Activated T-cell treated with anti-CD3 and anti-CD28 coated beads for 24 hours (primary cell): Measurements from ENCODE around the gene CFAP126.
"Not testable (repeated sequence)": the region's sequence is repeated elsewhere in the genome, so short reads cannot be mapped to it uniquely, and the experiment has no call there.

Source experiments
- DNase-seq: peaks from one replicate; pipeline ENCODE4 v3.0.0-alpha.2; 2020; ENCODE audit warnings: low read depth

CFAP126 gene

DNA sequence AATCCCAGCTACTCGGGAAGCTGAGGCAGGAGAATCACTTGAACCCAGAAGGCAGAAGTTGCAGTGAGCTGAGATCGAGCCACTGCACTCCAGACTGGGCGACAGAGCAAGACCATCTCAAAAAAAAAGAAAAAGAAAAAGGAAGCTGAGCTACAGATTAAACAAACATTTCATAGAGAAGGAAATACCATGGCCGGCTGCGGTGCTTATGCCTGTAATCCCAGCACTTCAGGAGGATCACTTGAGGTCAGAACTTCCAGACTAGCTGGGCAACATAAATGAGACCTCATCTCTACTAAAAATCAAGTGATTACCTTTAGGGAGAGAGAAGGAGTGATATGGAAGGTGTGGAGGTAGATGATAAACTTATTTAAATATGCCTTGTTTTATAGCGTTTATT lies 14.0 kb upstream of the CFAP126 start:
- no peak for DNase-seq

DNA sequence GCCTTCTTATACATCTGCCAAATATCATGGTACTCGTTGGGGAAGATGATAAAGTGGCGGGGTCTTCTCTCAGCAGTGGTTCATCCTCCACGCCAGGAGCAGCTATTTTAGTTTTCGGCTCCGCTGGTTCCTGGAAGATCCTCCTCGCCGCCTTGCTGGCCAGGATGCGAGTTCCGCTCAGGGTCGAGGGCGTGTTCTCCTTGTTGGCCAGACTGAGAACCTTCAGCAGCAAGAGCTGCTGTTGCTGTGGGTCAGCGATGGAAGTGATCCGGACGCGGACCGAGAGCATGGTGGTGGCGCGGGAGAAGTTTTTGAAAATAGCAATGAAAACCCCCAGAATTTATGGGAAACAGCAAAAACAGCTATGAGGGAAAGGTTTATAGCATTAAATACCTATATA lies 11.4 kb upstream of the CFAP126 start:
- DNase-seq = no peak

DNA sequence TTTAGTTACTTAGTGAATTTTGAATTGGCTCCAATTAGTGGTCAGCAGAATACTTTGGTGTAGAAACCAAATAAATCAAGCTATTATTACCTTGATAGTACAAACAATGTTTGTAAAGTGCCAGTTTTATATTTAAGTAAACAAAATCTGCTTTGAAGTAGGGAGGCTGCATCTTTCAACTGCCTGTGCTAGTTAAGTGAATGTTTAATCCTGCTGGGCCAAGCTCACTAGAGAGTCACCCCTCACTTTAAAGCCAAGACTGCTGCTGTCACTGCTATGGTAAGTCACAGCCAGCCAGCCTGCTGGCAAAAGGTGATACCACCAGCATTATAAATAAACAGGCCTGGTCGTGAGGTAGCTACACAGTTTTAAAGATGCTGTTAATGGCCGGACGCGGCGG lies 10.3 kb upstream of the CFAP126 start:
- DNase-seq = no peak

DNA sequence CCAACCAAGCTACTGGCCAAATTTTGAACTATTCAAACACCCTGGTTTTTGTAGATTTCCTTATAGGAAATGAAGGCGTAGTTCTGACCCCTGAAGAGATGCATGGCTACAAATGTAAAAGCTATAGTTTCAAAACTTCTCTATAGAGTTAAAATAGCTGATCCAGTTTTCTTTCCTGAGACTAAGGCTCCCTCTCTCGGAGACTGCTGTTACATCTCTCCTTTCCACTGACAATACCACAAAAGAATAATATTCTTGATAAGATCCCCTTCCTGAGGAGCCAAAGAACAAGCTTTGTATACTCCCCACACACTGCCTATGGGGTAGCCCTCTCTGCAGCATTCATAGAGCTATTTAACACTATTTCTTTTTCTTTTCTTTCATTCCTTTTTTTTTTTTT lies 6.7 kb upstream of the CFAP126 start:
- no peak for DNase-seq

DNA sequence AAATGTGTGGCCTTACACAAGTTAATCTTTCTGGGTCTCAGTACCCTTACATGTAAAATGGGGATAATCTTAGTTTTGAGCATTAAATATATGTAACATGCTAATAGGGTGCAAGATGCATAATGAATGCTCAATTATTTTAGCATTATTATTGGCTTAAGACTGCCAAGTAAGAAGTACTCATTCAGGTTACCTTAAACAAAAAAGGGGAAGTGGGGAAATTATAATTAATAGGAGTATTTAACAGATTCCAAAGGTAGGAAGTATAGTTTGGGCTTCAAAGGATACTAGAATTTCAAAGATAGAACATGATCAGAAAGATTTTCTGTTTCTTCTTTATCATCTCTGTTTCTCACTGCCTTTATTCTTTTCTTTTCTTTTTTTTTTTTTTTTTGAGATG lies 5.8 kb upstream of the CFAP126 start:
- no peak for DNase-seq

DNA sequence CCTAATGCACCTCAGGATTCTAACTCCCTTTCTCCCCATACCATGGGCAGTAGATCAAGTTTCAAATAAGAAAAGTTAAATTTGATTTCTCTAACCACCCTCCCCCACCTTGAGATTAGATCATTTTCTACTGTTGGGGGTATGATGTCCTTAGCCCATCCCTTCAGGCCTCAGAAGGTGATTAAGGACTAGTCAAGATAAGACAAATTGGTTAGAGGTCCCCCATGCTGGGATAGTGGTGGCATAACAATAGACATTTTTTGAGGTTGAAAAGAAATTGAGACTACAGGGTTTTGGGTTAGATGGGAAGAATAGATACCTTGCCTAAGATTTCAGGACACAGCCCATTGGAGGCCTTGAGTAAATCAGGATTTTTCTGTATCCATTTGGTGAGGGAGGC lies 2.5 kb downstream of the CFAP126 start:
- no peak for DNase-seq

DNA sequence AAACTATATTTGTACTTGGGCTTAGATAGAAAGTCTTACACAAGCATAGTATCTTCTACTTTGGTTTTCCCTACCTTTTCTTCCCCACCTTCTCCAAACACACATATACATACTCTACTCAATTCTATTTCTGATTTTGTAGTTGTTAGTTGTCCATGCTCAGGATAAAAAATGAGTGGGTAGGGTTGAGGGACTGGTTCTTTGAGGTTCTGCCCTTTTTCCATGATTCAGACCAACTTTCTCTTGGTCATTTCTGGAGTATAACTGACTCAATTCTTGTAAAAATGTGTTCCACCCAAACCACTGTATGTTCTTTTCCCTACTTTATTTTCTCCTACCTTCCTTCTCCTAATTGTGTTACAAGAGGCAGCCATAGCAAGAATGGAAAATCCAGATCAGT lies 3.3 kb downstream of the CFAP126 start:
- no peak for DNase-seq

DNA sequence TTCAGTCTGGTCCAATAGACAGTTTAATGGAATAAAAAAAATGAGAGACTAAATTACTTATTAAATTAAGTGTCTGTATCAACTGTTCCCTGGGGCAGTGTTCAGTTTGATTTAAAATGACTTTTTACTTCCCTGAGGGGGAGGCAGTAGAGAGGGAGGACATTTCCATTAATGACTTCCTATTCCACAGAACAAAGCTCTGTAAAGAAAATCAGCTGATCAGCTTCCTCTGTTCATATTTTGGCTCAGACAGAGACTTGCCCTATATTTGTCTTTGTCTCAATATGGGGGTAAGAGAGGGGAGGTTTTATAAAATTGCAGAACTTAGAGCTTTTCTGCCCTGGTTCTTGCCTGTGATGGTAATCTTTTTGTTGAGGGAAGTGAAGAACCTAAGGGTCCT lies 8.4 kb downstream of the CFAP126 start:
- DNase-seq = no peak

DNA sequence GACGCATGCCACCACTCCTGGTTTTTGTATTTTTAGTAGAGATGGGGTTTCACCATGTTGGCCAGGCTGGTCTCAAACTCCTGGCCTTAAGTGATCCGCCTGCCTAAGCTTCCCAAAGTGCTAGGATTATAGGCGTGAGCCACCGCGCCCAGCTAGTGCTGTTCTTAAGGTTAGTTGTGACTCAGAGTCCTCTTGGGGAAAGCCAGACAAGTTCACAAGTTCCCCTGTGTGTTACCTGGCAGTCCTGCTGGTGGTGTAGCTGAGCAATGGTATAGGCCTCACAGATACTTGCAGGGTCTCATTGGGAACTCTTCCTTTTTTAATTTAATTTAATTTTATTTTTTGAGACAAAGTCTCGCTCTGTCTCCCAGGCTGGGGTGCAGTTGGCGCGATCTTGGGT lies 10.6 kb downstream of the CFAP126 start:
- no peak for DNase-seq

DNA sequence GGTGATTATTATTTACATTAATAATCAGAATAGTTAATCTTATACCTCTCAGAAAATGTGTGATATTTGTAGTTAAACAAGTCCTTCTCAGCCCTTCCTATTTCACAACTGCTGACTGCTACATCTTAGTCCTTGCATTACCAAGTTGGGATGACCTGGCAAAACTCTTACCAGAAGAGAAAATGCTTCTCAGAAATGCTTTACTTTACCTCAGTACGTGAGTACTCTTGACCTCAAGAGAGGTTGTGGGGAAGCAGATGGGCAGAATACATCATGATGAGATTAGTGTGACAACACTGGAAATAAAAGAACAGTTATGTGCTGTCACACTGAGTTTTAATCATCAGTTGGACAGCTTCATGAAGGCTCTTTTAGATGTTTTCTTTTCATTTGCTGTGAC lies 16.2 kb downstream of the CFAP126 start:
- DNase-seq = no peak

DNA sequence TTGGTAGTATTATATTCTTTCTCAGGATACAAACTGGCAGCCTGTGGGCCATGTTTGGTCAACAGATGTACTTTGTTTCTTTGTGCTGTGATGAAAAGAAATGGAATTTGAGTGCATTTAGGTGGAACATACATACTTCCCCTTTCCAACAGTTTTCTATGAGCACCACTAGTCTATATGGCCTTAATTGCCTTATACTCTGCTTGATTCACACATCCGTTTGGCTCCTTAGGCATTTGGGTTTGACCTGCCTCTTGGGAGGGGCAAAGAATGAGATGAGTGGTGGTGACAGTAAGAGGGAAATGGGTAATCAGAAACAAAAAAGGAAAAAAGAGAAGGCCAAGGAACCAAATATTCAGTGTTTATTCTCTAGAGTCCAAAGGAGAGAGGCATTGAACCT lies 17.0 kb downstream of the CFAP126 start:
- no peak for DNase-seq

DNA sequence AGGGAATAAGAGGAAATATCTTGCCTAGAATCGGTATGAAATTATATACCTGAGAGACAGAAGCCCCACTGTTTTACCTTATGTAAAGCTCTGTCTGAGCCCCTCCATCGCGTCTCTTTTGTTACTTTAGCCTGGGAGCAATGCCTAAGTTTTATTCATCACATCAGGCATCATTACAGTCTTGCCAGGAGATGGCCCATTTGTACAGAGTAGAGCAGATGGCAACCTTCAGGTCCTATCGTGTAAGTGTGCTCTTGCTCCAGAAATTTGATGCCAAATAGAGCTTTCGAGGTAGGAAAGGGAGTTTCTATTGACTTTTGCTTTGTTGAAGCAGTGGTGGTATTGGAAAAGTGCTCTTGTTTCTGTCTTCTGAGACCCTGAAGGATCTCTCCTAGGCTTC lies 24.9 kb downstream of the CFAP126 start:
- DNase-seq = no peak

DNA sequence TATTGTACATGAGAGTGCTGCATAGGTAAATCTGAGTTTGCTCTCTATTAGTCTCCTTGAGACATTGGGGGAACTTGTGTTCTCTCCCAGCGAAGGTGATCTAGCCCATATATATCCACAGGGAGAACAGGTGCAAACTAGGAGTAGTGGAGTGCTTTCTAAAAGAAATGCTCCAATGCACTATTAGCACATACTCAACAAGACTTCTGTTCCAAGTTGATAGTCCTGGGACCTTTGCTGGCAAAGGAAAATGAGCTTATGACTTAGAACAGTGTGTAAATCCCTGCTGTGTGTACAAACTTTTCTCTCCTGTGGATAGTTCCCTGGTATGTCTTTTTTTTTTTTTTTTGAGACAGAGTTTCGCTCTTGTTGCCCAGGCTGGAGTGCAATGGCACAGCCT lies 25.5 kb downstream of the CFAP126 start:
- no peak for DNase-seq

DNA sequence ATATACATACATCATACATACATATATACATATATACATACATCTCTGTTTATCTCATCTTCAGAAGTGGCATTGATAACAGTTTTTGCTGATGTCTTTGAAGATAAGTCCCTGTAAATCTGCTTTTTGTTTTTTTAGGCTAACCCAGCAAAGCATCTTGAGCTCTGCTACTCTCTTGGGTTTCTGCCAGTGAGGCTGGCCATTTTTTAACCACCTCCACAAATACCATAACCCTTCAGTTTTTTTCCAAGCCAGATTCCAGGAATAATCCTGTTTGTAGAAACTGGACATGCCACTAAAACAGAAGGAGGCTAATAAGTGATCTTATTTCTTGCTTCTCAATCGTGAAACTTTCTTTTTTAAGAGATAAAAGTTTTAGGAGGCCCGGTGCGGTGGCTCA lies 31.9 kb downstream of the CFAP126 start:
- DNase-seq = no peak

DNA sequence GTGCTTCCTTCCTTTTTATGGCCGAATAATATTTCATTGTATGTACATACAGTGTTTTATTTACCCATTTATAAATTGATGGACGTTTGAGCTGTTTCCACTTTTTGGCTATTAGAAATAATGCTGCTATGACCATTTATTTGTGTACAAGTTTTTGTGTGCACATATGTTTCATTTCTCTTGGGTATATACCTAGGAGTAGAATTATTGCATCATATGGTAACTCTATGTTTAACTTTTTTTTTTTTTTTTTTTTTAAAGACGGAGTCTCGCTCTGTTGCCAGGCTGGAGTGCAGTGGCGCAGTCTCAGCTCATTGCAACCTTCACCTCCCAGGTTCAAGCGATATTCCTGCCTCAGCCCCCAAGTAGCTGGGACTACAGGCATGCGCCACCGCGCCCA lies 34.5 kb downstream of the CFAP126 start:
- DNase-seq = no peak

DNA sequence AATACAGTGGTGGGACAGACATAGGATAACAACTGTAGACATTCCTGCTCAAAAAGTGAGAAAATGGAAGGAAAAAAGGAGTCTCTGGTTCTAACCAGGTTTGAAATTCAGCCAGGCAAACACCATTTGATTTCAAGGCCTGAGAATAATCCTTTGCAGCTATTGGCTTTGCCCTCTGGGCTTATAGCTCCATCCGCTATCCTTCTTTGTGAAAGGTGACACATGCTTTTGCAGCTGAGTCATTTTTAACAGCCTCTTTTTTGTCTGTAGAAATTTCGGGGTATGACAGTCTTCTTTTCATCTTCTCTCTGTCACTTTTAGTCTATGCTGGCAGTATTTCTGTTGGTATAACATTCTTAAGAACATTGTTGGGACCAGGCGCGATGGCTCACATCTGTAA lies 37.3 kb downstream of the CFAP126 start:
- DNase-seq = no peak

DNA sequence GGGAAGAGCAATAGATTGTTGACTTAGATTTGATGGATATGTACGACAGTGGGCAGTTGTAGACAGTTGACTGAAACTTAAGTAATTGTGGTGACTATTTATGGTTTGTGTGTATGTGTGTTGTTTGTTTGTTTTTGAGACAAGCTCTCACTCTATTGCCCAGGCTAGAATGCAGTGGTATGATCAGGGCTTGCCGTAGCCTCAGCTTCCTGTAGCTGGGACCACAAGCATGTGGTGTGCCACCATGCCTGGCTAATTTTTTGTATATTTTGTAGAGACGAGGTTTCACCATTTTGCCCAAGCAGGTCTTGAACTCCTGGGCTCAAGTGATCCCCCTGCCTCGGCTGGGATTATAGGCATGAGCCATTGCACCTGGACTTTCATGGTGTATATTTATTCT lies 43.7 kb downstream of the CFAP126 start:
- no peak for DNase-seq

DNA sequence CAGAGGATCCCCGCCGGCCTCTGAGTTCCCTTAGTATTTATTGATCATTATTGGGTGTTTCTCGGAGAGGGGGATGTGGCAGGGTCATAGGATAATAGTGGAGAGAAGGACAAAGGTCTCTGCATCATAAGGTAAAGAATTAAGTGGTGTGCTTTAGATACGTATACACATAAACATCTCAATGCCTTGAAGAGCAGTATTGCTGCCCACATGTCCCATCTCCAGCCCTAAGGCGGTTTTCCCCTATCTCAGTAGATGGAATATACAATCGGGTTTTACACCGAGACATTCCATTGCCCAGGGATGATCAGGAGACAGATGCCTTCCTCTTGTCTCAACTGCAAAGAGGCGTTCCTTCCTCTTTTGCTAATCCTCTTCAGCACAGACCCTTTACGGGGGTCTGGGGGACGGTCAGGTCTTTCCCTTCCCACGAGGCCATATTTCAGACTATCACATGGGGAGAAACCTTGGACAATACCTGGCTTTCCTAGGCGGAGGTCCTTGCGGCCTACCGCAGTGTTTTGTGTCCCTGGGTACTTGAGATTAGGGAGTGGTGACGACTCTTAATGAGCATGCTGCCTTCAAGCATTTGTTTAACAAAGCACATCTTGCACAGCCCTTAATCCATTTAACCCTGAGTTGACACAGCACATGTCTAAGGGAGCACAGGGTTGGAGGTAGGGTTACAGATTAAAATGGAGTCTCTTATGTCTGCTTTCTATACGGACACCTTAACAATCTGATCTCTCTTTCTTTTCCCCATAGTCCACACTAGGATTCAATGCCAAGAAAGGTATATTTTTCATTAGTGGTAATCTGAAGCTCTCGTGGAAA lies 51.6 kb downstream of the CFAP126 start:
- DNase-seq = not testable (repeated sequence)
